ENCODE results near the gene OR2G3. TPM values are rescaled to one million over a fixed set of nuclear protein-coding genes. Genes with fewer than 3 reads are reported as not detected.

OR2G3 gene
- not detected in 2 replicates for total RNA-seq (2014; rRNA removed)
- not detected for Bru-seq, nascent RNA
- not detected for BruChase-seq, experiment 1, labeled RNA remaining after a 6-hour chase
- BruChase-seq, experiment 2, labeled RNA remaining after a 2-hour chase = not detected
- long read RNA-seq = 0 reads

- ChIA-PET CTCF (no interaction called here), POLR2A (ENCODE audit: unreplicated experiment) (no interaction called here)
- no peaks in the 10 kb centered on the region for H4K20me1 ChIP-seq (ENCODE audit: low read length)
- no peaks in the 10 kb centered on the region for H3K9me2 ChIP-seq (replicated peaks; ENCODE audit: low read length)
- H3K9me3 ChIP-seq (ENCODE audit: low read length) = no peaks in the 10 kb centered on the region
- no peak for ATAC-seq
- no peak within 1 kb of the TSS for H3K4me2 ChIP-seq (ENCODE audit: low read length)
- H3K36me3 ChIP-seq (ENCODE audit: low read depth, low read length) = no peaks in the 10 kb centered on the region
- intact Hi-C loops (cut with micrococcal nuclease) = no loop called here
- no peaks in the 10 kb centered on the region for H3K79me2 ChIP-seq (ENCODE audit: low read length)
- TF ChIP-seq, protein P1, sequence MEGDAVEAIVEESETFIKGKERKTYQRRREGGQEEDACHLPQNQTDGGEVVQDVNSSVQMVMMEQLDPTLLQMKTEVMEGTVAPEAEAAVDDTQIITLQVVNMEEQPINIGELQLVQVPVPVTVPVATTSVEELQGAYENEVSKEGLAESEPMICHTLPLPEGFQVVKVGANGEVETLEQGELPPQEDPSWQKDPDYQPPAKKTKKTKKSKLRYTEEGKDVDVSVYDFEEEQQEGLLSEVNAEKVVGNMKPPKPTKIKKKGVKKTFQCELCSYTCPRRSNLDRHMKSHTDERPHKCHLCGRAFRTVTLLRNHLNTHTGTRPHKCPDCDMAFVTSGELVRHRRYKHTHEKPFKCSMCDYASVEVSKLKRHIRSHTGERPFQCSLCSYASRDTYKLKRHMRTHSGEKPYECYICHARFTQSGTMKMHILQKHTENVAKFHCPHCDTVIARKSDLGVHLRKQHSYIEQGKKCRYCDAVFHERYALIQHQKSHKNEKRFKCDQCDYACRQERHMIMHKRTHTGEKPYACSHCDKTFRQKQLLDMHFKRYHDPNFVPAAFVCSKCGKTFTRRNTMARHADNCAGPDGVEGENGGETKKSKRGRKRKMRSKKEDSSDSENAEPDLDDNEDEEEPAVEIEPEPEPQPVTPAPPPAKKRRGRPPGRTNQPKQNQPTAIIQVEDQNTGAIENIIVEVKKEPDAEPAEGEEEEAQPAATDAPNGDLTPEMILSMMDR (conservative IDR thresholded peaks at IDR 0.05; ENCODE audit: low read depth, low read length) = no peak
- TF ChIP-seq EZH2phosphoT487 (IDR thresholded peaks at IDR 0.05; ENCODE audit: borderline replicate concordance, low read length) (no peak), EZH2 (IDR thresholded peaks at IDR 0.05; ENCODE audit: low read length, unreplicated experiment) (no peak)
- peaks cover 39% of the 10 kb centered on the region for H3K27me3 ChIP-seq (ENCODE audit: low read length)
- no peaks in the 10 kb centered on the region for H3K4me1 ChIP-seq (ENCODE audit: insufficient read depth, low read length)
- no peak within 1 kb of the TSS for H3K9ac ChIP-seq (ENCODE audit: low read length)
- BruUV-seq (replicated peaks) = no TSS peak
- H3K27ac ChIP-seq (ENCODE audit: low read length) = no peak within 1 kb of the TSS
- no peak for DNase-seq
- no peak within 1 kb of the TSS for H3K4me3 ChIP-seq (ENCODE audit: low read length)
- H3F3A ChIP-seq (ENCODE audit: low read length, unreplicated experiment) = no peaks in the 10 kb centered on the region
- no peak within 1 kb of the TSS for H2AFZ ChIP-seq (ENCODE audit: low read length)
Measured at GRCh38 chr1:247605286-247605685, at the start of gene OR2G3. Gene OR2G3 (plus strand): TSS chr1:247605586. CDS start chr1:247605586, 0 bp downstream.

GRCh38 chr1:247557926-247558674, 47.3 kb upstream of the OR2G3 start:
- ChIA-PET POLR2A (ENCODE audit: unreplicated experiment) (no interaction called here), CTCF (no interaction called here)
- BruUV-seq (replicated peaks) = no TSS peak
- Histone ChIP-seq H3K4me2 (ENCODE audit: low read length) (no peak overlapping the region), H4K20me1 (ENCODE audit: low read length) (no peaks in the 10 kb centered on the region), H3K9ac (ENCODE audit: low read length) (no peak overlapping the region), H3K4me1 (ENCODE audit: insufficient read depth, low read length) (no peaks in the 10 kb centered on the region), H3K9me3 (ENCODE audit: low read length) (no peaks in the 10 kb centered on the region), H3K27me3 (ENCODE audit: low read length) (peaks cover 43% of the 10 kb centered on the region), H3K4me3 (ENCODE audit: low read length) (no peak overlapping the region), H3K9me2 (replicated peaks; ENCODE audit: low read length) (no peaks in the 10 kb centered on the region), H3K36me3 (ENCODE audit: low read depth, low read length) (no peaks in the 10 kb centered on the region), H3K79me2 (ENCODE audit: low read length) (no peaks in the 10 kb centered on the region), H3F3A (ENCODE audit: low read length, unreplicated experiment) (no peaks in the 10 kb centered on the region), H2AFZ (ENCODE audit: low read length) (no peak overlapping the region), H3K27ac (ENCODE audit: low read length) (no peak overlapping the region)
- TF ChIP-seq EZH2 (IDR thresholded peaks at IDR 0.05; ENCODE audit: low read length, unreplicated experiment) = no peak
- TF ChIP-seq, protein P1 (conservative IDR thresholded peaks at IDR 0.05; ENCODE audit: low read depth, low read length) = no peak
- no peak for TF ChIP-seq EZH2phosphoT487 (IDR thresholded peaks at IDR 0.05; ENCODE audit: borderline replicate concordance, low read length)
- no peak for ATAC-seq
- intact Hi-C loops (cut with micrococcal nuclease) = no loop called here
- no peak for DNase-seq

DNA sequence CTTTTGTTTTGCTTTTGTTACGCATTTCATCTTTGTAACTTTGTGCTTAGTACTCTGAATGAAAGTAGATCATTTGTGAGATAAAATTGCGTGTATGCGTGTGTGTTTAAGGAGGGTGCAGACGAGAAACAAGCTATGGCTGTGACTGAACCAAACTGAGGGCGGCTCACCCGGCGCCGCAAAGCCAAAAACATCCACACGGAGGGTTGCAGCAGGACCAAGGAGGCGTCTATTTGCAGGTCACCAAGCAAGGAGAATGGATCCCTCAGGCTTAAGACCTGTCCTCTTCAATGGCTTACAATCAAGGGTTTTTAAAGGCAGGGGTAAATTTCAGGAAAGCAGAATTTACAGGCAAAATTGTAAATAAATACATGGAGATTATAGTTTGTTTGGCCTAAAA, 43.7 kb upstream of the OR2G3 start:
- Histone ChIP-seq H3K27ac (ENCODE audit: low read length) (no peak overlapping the region), H3K4me1 (ENCODE audit: insufficient read depth, low read length) (no peaks in the 10 kb centered on the region), H3K4me2 (ENCODE audit: low read length) (no peak overlapping the region), H3K79me2 (ENCODE audit: low read length) (no peaks in the 10 kb centered on the region), H3F3A (ENCODE audit: low read length, unreplicated experiment) (no peaks in the 10 kb centered on the region), H3K36me3 (ENCODE audit: low read depth, low read length) (no peaks in the 10 kb centered on the region), H4K20me1 (ENCODE audit: low read length) (no peaks in the 10 kb centered on the region), H3K4me3 (ENCODE audit: low read length) (no peak overlapping the region), H3K27me3 (ENCODE audit: low read length) (peaks cover 39% of the 10 kb centered on the region), H3K9me2 (replicated peaks; ENCODE audit: low read length) (no peaks in the 10 kb centered on the region), H3K9me3 (ENCODE audit: low read length) (no peaks in the 10 kb centered on the region), H2AFZ (ENCODE audit: low read length) (no peak overlapping the region), H3K9ac (ENCODE audit: low read length) (no peak overlapping the region)
- ChIA-PET CTCF (no interaction called here), POLR2A (ENCODE audit: unreplicated experiment) (interaction anchor here (0.7 kb wide), 1 partner anchor 19 kb away, joined by 8 read pairs; no protein-coding TSS in a partner anchor)
- no TSS peak for BruUV-seq (replicated peaks)
- DNase-seq (no peak), ATAC-seq (no peak)
- TF ChIP-seq, protein P1 (conservative IDR thresholded peaks at IDR 0.05; ENCODE audit: low read depth, low read length) = no peak
- TF ChIP-seq EZH2 (IDR thresholded peaks at IDR 0.05; ENCODE audit: low read length, unreplicated experiment) = no peak
- TF ChIP-seq EZH2phosphoT487 (IDR thresholded peaks at IDR 0.05; ENCODE audit: borderline replicate concordance, low read length) = no peak
- intact Hi-C loops (cut with micrococcal nuclease) = no loop called here
